K562 (cell line): ENCODE data around the gene MGA. TPM values are rescaled to one million over a fixed set of nuclear protein-coding genes. Genes with fewer than 3 reads are reported as not detected.

Experiments used
- BCL6 ChIP-seq: fragments of 250-450 bp; sonication (Bioruptor Pico); IDR thresholded peaks from 2 replicates; pipeline ENCODE4 v1.4.0; 2020
- FUS ChIP-seq: fragments of 200-400 bp; formaldehyde crosslinking; optimal IDR thresholded peaks from 2 replicates; pipeline ENCODE3; 2017; ENCODE audit warnings: low read depth, low read length
- HMG20A ChIP-seq: fragments of 450-650 bp; formaldehyde crosslinking; conservative IDR thresholded peaks from 2 replicates; pipeline ENCODE4 v1.4.0; 2020; ENCODE audit warnings: mild to moderate bottlenecking, mixed read lengths
- KDM1A ChIP-seq, 2 experiments: fragments of 450-650 bp; IDR thresholded peaks; 2 replicates each; pipeline ENCODE4 v1.6.1; 2016; ENCODE audit warnings: mild to moderate bottlenecking in 2 of 2
- KLF16 ChIP-seq: IDR thresholded peaks from 2 replicates; pipeline ENCODE4 v1.6.1; 2016; ENCODE audit warnings: antibody characterized with exemption
- MCM3 ChIP-seq: fragments of 450-650 bp; IDR thresholded peaks from 2 replicates; pipeline ENCODE4 v1.6.1; 2016
- MED1 ChIP-seq: sonication (generic); formaldehyde crosslinking; IDR thresholded peaks from 2 replicates; pipeline ENCODE4 v1.8.1; 2023; ENCODE audit warnings: missing genetic modification reagents, borderline replicate concordance
- PURB ChIP-seq: sonication (generic); formaldehyde crosslinking; IDR thresholded peaks from 2 replicates; pipeline ENCODE4 v1.9.0; 2021; ENCODE audit warnings: low read depth, mild to moderate bottlenecking, missing genetic modification reagents
- SNIP1 ChIP-seq: fragments of 450-650 bp; IDR thresholded peaks from 2 replicates; pipeline ENCODE4 v1.7.1; 2017; ENCODE audit warnings: low read depth, mild to moderate bottlenecking
- U2AF2 ChIP-seq: fragments of 200-400 bp; formaldehyde crosslinking; optimal IDR thresholded peaks from 2 replicates; pipeline ENCODE3; 2017; ENCODE audit warnings: low read depth, mild to moderate bottlenecking, low read length
- ZNF263 ChIP-seq: sonication (generic); formaldehyde crosslinking; IDR thresholded peaks from 2 replicates; pipeline ENCODE4 v1.8.0; 2022; ENCODE audit warnings: mild to moderate bottlenecking, missing genetic modification reagents, borderline replicate concordance
- ZNF551 ChIP-seq: fragments of 250-450 bp; sonication (Bioruptor Pico); IDR thresholded peaks from 2 replicates; pipeline ENCODE4 v1.5.0; 2021; ENCODE audit warnings: mild to moderate bottlenecking, moderate library complexity
- polyA plus RNA-seq, 8 experiments: library from polyadenylated mRNA; depleted of rRNA in 4 of 8; stranded (reverse) in 5 of 8; unstranded in 3 of 8; fragments of >200 nt; fragmentation: Nextera tagmentation in 2 of 8; fragmentation: Illumina TruSeq in 1 of 8; extraction: Ambion mirVana in 2 of 8; extraction: Trizol in 1 of 8; gene quantifications; 2 replicates each; pipeline versions ENCODE4 v1.2.1 to v1.2.3, GENCODE V29; 2011 to 2014; ENCODE audit warnings: inconsistent platforms in 1 of 8, missing spikeins in 1 of 8
- total RNA-seq, 7 experiments: library from RNA; depleted of rRNA in 6 of 7; stranded (reverse); fragments of >200 nt in 6 of 7; fragmentation: Illumina TruSeq in 2 of 7; extraction: Trizol in 2 of 7; gene quantifications; 2 replicates each; pipeline versions ENCODE4 v1.2.1 to v1.2.3, GENCODE V29; 2011 to 2021; ENCODE audit warnings: low replicate concordance in 1 of 7
- TF ChIP-seq, protein P1 (sequence below): fragments of 450-650 bp; IDR thresholded peaks from 2 replicates; pipeline ENCODE4 v1.6.1; 2018; ENCODE audit warnings: mild to moderate bottlenecking, low read depth; ENCODE audit not compliant: partially characterized antibody
- TF ChIP-seq, protein P2 (sequence below): sonication (generic); IDR thresholded peaks from 2 replicates; pipeline ENCODE4 v1.6.1; 2016
- TF ChIP-seq, protein P3 (sequence below): sonication (generic); formaldehyde crosslinking; IDR thresholded peaks from 2 replicates; pipeline ENCODE4 v1.8.0; 2022; ENCODE audit warnings: mild to moderate bottlenecking, missing genetic modification reagents

Gene MGA
- total and polyA plus RNA-seq, 9 of the 15 experiments (the other 6 are each of a cell fraction or from before 2014, with no cell fraction given): 4.7 to 56.1 (median 21.1) TPM

DNA sequence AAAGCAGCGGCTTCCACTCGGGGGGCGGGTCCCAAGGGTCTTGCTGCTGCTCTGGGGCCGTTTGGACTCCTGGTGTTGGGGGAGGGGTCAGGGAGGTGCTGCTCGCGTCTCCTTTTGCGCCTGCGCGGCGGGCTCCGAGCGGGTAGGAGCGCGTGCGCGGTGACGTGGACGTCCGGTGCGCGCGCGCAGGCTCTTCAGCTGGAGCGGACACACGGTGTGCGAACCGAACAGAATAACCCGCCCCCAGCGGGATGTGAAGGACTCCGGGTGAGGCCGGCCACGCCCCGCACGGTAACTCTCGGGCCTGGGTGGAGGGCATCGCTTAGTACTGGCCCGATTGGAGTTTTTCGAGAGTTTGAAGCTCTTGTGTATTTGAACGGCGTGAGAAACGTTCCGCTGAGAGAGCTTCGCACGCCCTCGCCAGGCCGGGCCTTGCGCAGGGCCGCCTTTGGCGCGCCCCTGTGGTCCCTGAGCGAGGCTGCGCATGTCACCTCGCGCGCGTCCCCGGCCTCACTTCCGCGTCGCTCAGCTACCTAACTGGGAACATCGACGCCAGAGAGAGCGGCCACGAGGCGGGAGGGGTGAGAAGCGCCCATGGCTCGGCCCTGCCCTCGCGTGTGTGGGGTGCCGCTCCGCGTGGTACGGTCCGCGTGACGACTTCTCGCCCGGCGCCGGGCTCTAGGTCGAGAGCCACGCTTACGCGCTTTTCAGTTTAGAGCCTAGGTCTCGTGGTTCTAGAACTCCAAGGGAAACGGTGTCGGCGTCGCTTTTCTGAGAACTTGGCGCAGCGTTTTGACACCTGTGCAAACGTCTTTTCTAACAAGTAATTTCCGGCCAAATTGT, at the start of gene MGA (continued):
- TF ChIP-seq KLF16 (no peak), BCL6 (CRISPR knock-in tag) (no peak), SNIP1 (no peak), KDM1A (IDR thresholded peaks at IDR 0.05) (peak; percentile 43 to 74; a peak in 2 of 4 replicates), HMG20A (CRISPR knock-in tag) (no peak), MED1 (CRISPR knock-in tag) (no peak), FUS (peak; percentile 46), ZNF551 (CRISPR knock-in tag) (0 out of 2 replicates have a peak, but pooled peaks have one; percentile 34), ZNF263 (CRISPR knock-in tag) (peak; percentile 85; the same call in 1 of the 2 replicates), MCM3 (no peak), U2AF2 (no peak), PURB (CRISPR knock-in tag) (no peak; the same call in 1 of the 2 replicates)
- TF ChIP-seq, protein P1, sequence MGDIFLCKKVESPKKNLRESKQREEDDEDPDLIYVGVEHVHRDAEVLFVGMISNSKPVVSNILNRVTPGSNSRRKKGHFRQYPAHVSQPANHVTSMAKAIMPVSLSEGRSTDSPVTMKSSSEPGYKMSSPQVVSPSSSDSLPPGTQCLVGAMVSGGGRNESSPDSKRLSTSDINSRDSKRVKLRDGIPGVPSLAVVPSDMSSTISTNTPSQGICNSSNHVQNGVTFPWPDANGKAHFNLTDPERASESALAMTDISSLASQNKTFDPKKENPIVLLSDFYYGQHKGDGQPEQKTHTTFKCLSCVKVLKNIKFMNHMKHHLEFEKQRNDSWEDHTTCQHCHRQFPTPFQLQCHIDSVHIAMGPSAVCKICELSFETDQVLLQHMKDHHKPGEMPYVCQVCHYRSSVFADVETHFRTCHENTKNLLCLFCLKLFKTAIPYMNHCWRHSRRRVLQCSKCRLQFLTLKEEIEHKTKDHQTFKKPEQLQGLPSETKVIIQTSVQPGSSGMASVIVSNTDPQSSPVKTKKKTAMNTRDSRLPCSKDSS: no peak
- TF ChIP-seq, protein P2, sequence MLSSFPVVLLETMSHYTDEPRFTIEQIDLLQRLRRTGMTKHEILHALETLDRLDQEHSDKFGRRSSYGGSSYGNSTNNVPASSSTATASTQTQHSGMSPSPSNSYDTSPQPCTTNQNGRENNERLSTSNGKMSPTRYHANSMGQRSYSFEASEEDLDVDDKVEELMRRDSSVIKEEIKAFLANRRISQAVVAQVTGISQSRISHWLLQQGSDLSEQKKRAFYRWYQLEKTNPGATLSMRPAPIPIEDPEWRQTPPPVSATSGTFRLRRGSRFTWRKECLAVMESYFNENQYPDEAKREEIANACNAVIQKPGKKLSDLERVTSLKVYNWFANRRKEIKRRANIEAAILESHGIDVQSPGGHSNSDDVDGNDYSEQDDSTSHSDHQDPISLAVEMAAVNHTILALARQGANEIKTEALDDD: no peak
- TF ChIP-seq, protein P3, sequence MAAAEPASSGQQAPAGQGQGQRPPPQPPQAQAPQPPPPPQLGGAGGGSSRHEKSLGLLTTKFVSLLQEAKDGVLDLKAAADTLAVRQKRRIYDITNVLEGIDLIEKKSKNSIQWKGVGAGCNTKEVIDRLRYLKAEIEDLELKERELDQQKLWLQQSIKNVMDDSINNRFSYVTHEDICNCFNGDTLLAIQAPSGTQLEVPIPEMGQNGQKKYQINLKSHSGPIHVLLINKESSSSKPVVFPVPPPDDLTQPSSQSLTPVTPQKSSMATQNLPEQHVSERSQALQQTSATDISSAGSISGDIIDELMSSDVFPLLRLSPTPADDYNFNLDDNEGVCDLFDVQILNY (CRISPR knock-in tag): peak; percentile 99
